HCT116 (cell line): ENCODE data around the gene PPP1R1B. TPM values are rescaled to one million over a fixed set of nuclear protein-coding genes. Genes with fewer than 3 reads are reported as not detected.

ENCODE experiments used
- ATAC-seq: fragments of 200-7000 bp; cut with Tn5 transposase; 2 replicates; pipeline ENCODE4 v1.9.1; 2020; ENCODE audit warnings: mild to moderate bottlenecking, moderate library complexity
- BruUV-seq: library from RNA; stranded (reverse); fragments of 400-500 nt; replicated peaks from 2 replicates; lab custom pipeline; 2021; lab: Mats Ljungman, UMichigan
- CTCF ChIA-PET: fragments of 300-600 bp; sonication (Branson Sonifier 250); formaldehyde crosslinking; loops from one replicate; lab custom pipeline; 2021; ENCODE audit warnings: antibody characterized with exemption; lab: Charles Lee
- POLR2A ChIA-PET: fragments of 300-600, 350-600 bp; sonication (Branson Sonifier 250); formaldehyde crosslinking; loops from one replicate; lab custom pipeline; 2021; ENCODE audit warnings: antibody characterized with exemption; lab: Charles Lee
- RAD21 ChIA-PET, 2 experiments: fragments of 300-600 bp; sonication (Branson Sonifier 250); formaldehyde crosslinking; loops; one replicate each; lab custom pipeline; 2023; ENCODE audit warnings: low total read pairs in 2 of 2; ENCODE audit not compliant: uncharacterized antibody in 2 of 2, unreplicated experiment in 2 of 2, low non-redundant PET in 1 of 2; lab: Charles Lee
- DNase-seq: peaks from one replicate; pipeline ENCODE4 v3.0.0-alpha.2; 2010; ENCODE audit warnings: low read depth, low spot score
- H2AFZ ChIP-seq: fragments of 200-600 bp; shearing (Covaris generic), sonication (generic); 2 replicates; pipeline ENCODE4 v1.6.1; 2017; ENCODE audit warnings: low read depth, mixed run types, mixed read lengths, antibody characterized with exemption, low read length; ENCODE audit not compliant: poor library complexity, severe bottlenecking
- H3K27ac ChIP-seq: 2 replicates; pipeline ENCODE4 v1.5.1; 2012; ENCODE audit warnings: low read depth, low read length
- H3K27me3 ChIP-seq: fragments of 200-600 bp; sonication (generic); 2 replicates; pipeline ENCODE4 v1.6.1; 2016; ENCODE audit warnings: mixed run types, low read length, mixed read lengths; ENCODE audit not compliant: insufficient read depth
- H3K36me3 ChIP-seq, 2 experiments: fragments of 200-500 bp in 1 of 2; fragments of 200-600 bp in 1 of 2; sonication (Bioruptor generic) in 1 of 2; sonication (generic) in 1 of 2; 2 replicates each; pipeline versions ENCODE4 v1.5.1 to v1.6.1; 2014 to 2016; ENCODE audit warnings: low read length in 2 of 2, inconsistent platforms in 1 of 2, mixed read lengths in 1 of 2, mixed run types in 1 of 2; ENCODE audit not compliant: insufficient read depth in 2 of 2, control insufficient read depth in 1 of 2
- H3K4me1 ChIP-seq, 2 experiments: fragments of 200-600 bp in 1 of 2; sonication (generic) in 1 of 2; 2 replicates each; pipeline versions ENCODE4 v1.5.1 to v1.6.1; 2012 to 2017; ENCODE audit warnings: low read length in 2 of 2, inconsistent platforms in 1 of 2, mild to moderate bottlenecking in 1 of 2, mixed read lengths in 1 of 2, mixed run types in 1 of 2, moderate library complexity in 1 of 2; ENCODE audit not compliant: insufficient read depth in 2 of 2, control insufficient read depth in 1 of 2
- H3K4me2 ChIP-seq: fragments of 200-600 bp; sonication (generic); 2 replicates; pipeline ENCODE4 v1.6.1; 2017; ENCODE audit warnings: mixed run types, low read length, mixed read lengths
- H3K4me3 ChIP-seq, 2 experiments: fragments of 200-600 bp in 1 of 2; sonication (generic) in 1 of 2; replicated peaks in 1 of 2; 2 replicates each; pipeline ENCODE4 v1.5.1; 2011 to 2016; ENCODE audit warnings: low read length in 2 of 2, control low read depth in 1 of 2, low read depth in 1 of 2, mild to moderate bottlenecking in 1 of 2, mixed read lengths in 1 of 2, mixed run types in 1 of 2
- H3K79me2 ChIP-seq: fragments of 200-600 bp; sonication (generic); 2 replicates; pipeline ENCODE4 v1.6.1; 2017; ENCODE audit warnings: mild to moderate bottlenecking, mixed run types, low read length, moderate library complexity, mixed read lengths; ENCODE audit not compliant: insufficient read depth
- H3K9ac ChIP-seq: fragments of 200-600 bp; sonication (generic); 2 replicates; pipeline ENCODE4 v1.6.1; 2016; ENCODE audit warnings: low read length, mixed read lengths
- H3K9me2 ChIP-seq: fragments of 200-600 bp; sonication (generic), shearing (Covaris generic); 2 replicates; pipeline ENCODE4 v1.6.1; 2017; ENCODE audit warnings: mixed run types, mild to moderate bottlenecking, moderate library complexity; ENCODE audit not compliant: insufficient read depth
- H3K9me3 ChIP-seq, 2 experiments: fragments of 200-500 bp in 1 of 2; fragments of 200-600 bp in 1 of 2; sonication (Bioruptor generic) in 1 of 2; sonication (generic) in 1 of 2; 2 replicates each; pipeline ENCODE4 v1.6.1; 2014 to 2017; ENCODE audit warnings: low read length in 2 of 2, mixed read lengths in 2 of 2, inconsistent platforms in 1 of 2, low read depth in 1 of 2, mild to moderate bottlenecking in 1 of 2, mixed run types in 1 of 2, moderate library complexity in 1 of 2; ENCODE audit not compliant: control insufficient read depth in 1 of 2, insufficient read depth in 1 of 2
- H4K20me1 ChIP-seq: fragments of 200-600 bp; sonication (generic), shearing (Covaris generic); 2 replicates; pipeline ENCODE4 v1.6.1; 2017; ENCODE audit warnings: mixed run types, mild to moderate bottlenecking, moderate library complexity; ENCODE audit not compliant: insufficient read depth
- ATF3 ChIP-seq: IDR thresholded peaks from 2 replicates; pipeline ENCODE4 v1.6.1; 2012
- CBX3 ChIP-seq: IDR thresholded peaks from 2 replicates; pipeline ENCODE4 v1.6.1; 2012; ENCODE audit warnings: low read depth
- CEBPB ChIP-seq: IDR thresholded peaks from 2 replicates; pipeline ENCODE4 v1.6.1; 2012; ENCODE audit warnings: low read depth
- CTCF ChIP-seq, 3 experiments: fragments of 200-600 bp in 1 of 3; sonication (generic) in 1 of 3; IDR thresholded peaks in 2 of 3; conservative IDR thresholded peaks in 1 of 3; 2 replicates each; pipeline ENCODE4 v1.5.1; 2012 to 2017; ENCODE audit warnings: low read depth in 2 of 3, low read length in 2 of 3, antibody characterized with exemption in 1 of 3, borderline replicate concordance in 1 of 3, control low read depth in 1 of 3, mild to moderate bottlenecking in 1 of 3, mixed read lengths in 1 of 3, mixed run types in 1 of 3, moderate library complexity in 1 of 3; ENCODE audit not compliant: insufficient read depth in 1 of 3
- EGR1 ChIP-seq: IDR thresholded peaks from 2 replicates; pipeline ENCODE4 v1.6.1; 2012; ENCODE audit warnings: low read depth
- EZH2 ChIP-seq: fragments of 200-600 bp; sonication (generic); IDR thresholded peaks from 2 replicates; pipeline ENCODE4 v1.6.1; 2017; ENCODE audit warnings: antibody characterized with exemption, mixed run types
- EZH2phosphoT487 ChIP-seq: fragments of 200-600 bp; IDR thresholded peaks from 2 replicates; pipeline ENCODE4 v1.6.1; 2018; ENCODE audit warnings: antibody characterized with exemption, borderline replicate concordance
- FOSL1 ChIP-seq: IDR thresholded peaks from 2 replicates; pipeline ENCODE4 v1.6.1; 2012; ENCODE audit warnings: low read depth
- MAX ChIP-seq: IDR thresholded peaks from 2 replicates; pipeline ENCODE4 v1.6.1; 2012
- POLR2A ChIP-seq: IDR thresholded peaks from 2 replicates; pipeline ENCODE4 v1.7.0; 2011; ENCODE audit warnings: borderline replicate concordance; ENCODE audit not compliant: insufficient read depth, insufficient read length; ENCODE audit errors: extremely low read depth
- POLR2AphosphoS5 ChIP-seq: IDR thresholded peaks from 2 replicates; pipeline ENCODE4 v1.6.1; 2011; ENCODE audit warnings: mild to moderate bottlenecking, low read depth, low read length, moderate library complexity
- RAD21 ChIP-seq: IDR thresholded peaks from 2 replicates; pipeline ENCODE4 v1.6.1; 2012; ENCODE audit warnings: low read depth, mild to moderate bottlenecking
- REST ChIP-seq: IDR thresholded peaks from 2 replicates; pipeline ENCODE4 v1.6.1; 2012; ENCODE audit warnings: low read depth
- SIN3A ChIP-seq: IDR thresholded peaks from 2 replicates; pipeline ENCODE4 v1.6.1; 2012; ENCODE audit warnings: low read depth
- SP1 ChIP-seq: IDR thresholded peaks from 2 replicates; pipeline ENCODE4 v1.6.1; 2012; ENCODE audit warnings: low read depth
- SRF ChIP-seq: IDR thresholded peaks from 2 replicates; pipeline ENCODE4 v1.6.1; 2012; ENCODE audit warnings: low read depth
- TCF7L2 ChIP-seq: IDR thresholded peaks from 2 replicates; pipeline ENCODE4 v1.7.0; 2011; ENCODE audit warnings: borderline replicate concordance, inconsistent platforms; ENCODE audit not compliant: insufficient read depth, insufficient read length; ENCODE audit errors: extremely low read depth
- YY1 ChIP-seq: IDR thresholded peaks from 2 replicates; pipeline ENCODE4 v1.6.1; 2011; ENCODE audit warnings: low read length, low read depth, moderate library complexity, mild to moderate bottlenecking; ENCODE audit not compliant: insufficient replicate concordance; ENCODE audit errors: extremely low read depth
- ZBTB33 ChIP-seq: IDR thresholded peaks from 2 replicates; pipeline ENCODE4 v1.6.1; 2011; ENCODE audit warnings: mild to moderate bottlenecking, low read length, moderate library complexity; ENCODE audit not compliant: insufficient replicate concordance; ENCODE audit errors: extremely low read depth
- ZNF274 ChIP-seq: fragments of 200-500 bp; sonication (Bioruptor generic); IDR thresholded peaks from 2 replicates; pipeline ENCODE4 v1.6.1; 2014; ENCODE audit warnings: mild to moderate bottlenecking, low read depth, low read length, inconsistent platforms
- intact Hi-C: fragments of 100-400 bp; cut with micrococcal nuclease; formaldehyde crosslinking; loops from 2 replicates; pipeline ENCODE4 v1.10.0; 2022
- total RNA-seq: library from RNA; stranded (reverse); gene quantifications from one replicate; pipeline ENCODE4 v1.2.1, GENCODE V29; 2021; ENCODE audit not compliant: unreplicated experiment

The PPP1R1B gene
- total RNA-seq, 1 experiment from 2014 or later: 0.49 TPM

- Histone ChIP-seq H3K4me1 (peaks cover 7 to 21% of the 10 kb centered on the region in 2 experiments; a peak in 3 of 4 replicates), H3K36me3 (no peaks in the 10 kb centered on the region), H4K20me1 (no peaks in the 10 kb centered on the region), H2AFZ (no peak overlapping the region), H3K9ac (no peak overlapping the region), H3K4me3 (no peak overlapping the region), H3K9me2 (no peaks in the 10 kb centered on the region), H3K27me3 (no peaks in the 10 kb centered on the region), H3K27ac (no peak overlapping the region), H3K4me2 (no peak overlapping the region), H3K79me2 (no peaks in the 10 kb centered on the region), H3K9me3 (no peaks in the 10 kb centered on the region)
- ChIA-PET POLR2A (no interaction called here), RAD21 (no interaction called here), CTCF (interaction anchor here (0.6 to 8.4 kb wide), 3 partner anchors 7 to 417 kb away, joined by 4 to 157 read pairs (median 48); no protein-coding TSS in a partner anchor)
- no TSS peak for BruUV-seq
- ATAC-seq (no peak), DNase-seq (no peak)
- TF ChIP-seq EZH2phosphoT487 (no peak), CTCF (IDR thresholded peaks at IDR 0.05 in 2 of 3, conservative IDR thresholded peaks at IDR 0.05 in 1 of 3; ENCODE audit: borderline replicate concordance in 1 of 3, insufficient read depth in 1 of 3, low read depth in 2 of 3, low read length in 2 of 3) (no peak), ATF3 (no peak), ZNF274 (no peak), POLR2AphosphoS5 (no peak), CBX3 (no peak), ZBTB33 (no peak), CEBPB (no peak), EGR1 (no peak), SP1 (no peak), MAX (no peak), RAD21 (no peak), SIN3A (no peak), POLR2A (no peak), YY1 (no peak), TCF7L2 (no peak), SRF (no peak), EZH2 (no peak), REST (no peak), FOSL1 (no peak)
- intact Hi-C loops: loop anchor here (5.0 kb wide), 3 partner anchors 113 to 417 kb away; partner anchors contain the start of genes GRB7 and PSMD3
Measured at GRCh38 chr17:39624313-39624712, 2.4 kb upstream of the PPP1R1B start.
